ENCODE measurements around the gene PNP. TPM values are rescaled to one million over a fixed set of nuclear protein-coding genes. Genes with fewer than 3 reads are reported as not detected.
A peak's percentile ranks its signal among the peaks of the same experiment; 100 is the strongest.
"Not testable (repeated sequence)": the region's sequence is repeated elsewhere in the genome, so short reads cannot be mapped to it uniquely, and the experiment has no call there.

Gene PNP
- total and polyA plus RNA-seq, 10 donors = 36.0 to 93.1 (median 64.8) TPM

DNA sequence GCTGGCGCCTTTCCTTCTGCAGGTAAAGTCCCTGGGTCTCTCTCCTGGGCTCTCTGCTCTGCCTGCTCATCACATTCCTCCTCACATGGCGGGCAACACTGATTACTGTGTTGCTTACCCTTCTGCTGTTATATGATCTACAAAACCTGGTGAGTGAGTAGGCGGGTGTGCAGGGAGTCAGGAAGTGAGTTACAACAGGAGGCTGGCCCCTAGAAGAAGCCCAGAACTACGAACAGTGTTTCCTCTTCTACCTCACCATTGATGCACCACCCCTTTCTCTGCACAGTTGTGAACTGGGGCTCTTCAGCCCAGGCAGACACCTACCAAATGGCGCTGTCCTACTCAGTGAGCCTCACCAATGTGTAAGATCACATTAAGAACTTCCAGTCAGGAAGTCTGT is 28.3 kb upstream of the PNP start:
- Histone ChIP-seq H3K27ac (peak overlapping the region; percentile 15 to 76 (median 69)), H3K27me3 (replicated peaks in 1 of 7) (no peaks in the 10 kb centered on the region), H3K9me3 (no peaks in the 10 kb centered on the region), H3K36me3 (peaks cover 0 to 14% (median 5%) of the 10 kb centered on the region in 6 donors), H3K4me1 (peaks cover 15 to 59% (median 32%) of the 10 kb centered on the region in 6 donors), H3K4me3 (no peak overlapping the region)
- DNase-seq = no peak
- intact Hi-C loops (cut with DNase I; ENCODE audit: low total_unique reads) = no loop called here
- TF ChIP-seq, protein P1, sequence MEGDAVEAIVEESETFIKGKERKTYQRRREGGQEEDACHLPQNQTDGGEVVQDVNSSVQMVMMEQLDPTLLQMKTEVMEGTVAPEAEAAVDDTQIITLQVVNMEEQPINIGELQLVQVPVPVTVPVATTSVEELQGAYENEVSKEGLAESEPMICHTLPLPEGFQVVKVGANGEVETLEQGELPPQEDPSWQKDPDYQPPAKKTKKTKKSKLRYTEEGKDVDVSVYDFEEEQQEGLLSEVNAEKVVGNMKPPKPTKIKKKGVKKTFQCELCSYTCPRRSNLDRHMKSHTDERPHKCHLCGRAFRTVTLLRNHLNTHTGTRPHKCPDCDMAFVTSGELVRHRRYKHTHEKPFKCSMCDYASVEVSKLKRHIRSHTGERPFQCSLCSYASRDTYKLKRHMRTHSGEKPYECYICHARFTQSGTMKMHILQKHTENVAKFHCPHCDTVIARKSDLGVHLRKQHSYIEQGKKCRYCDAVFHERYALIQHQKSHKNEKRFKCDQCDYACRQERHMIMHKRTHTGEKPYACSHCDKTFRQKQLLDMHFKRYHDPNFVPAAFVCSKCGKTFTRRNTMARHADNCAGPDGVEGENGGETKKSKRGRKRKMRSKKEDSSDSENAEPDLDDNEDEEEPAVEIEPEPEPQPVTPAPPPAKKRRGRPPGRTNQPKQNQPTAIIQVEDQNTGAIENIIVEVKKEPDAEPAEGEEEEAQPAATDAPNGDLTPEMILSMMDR (IDR thresholded peaks at IDR 0.05 in 8 of 11, conservative IDR thresholded peaks at IDR 0.05 in 3 of 11) = no peak
- TF ChIP-seq POLR2AphosphoS5 (IDR thresholded peaks at IDR 0.05) = peak in 1 of 3 donors; percentile 28
- 30 to 43% (median 39%) methylated on average over 5 of the region's 5 CpGs for WGBS, 5 donors

DNA sequence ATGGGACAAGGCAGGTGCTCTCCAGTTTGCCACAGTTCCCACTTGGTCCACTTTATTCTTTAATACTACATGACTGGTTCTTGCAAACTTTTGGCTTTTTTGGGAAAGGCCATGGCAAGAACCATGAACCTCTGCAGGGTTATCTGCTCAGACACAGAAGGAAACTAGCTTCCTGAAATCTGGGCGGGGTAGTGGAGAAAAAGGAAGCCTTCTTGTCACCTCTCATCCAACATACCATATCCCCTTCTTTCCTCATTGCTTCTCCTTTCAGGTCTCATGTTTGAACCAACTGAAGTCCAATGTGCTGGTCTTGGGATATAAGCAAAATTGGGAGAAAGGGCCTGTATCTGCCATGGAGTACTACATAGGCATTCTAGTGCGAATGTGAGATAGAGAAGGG is 27.7 kb upstream of the PNP start:
- TF ChIP-seq POLR2AphosphoS5 (IDR thresholded peaks at IDR 0.05) (no peak), POLR2A (IDR thresholded peaks at IDR 0.05) (no peak)
- TF ChIP-seq, protein P1 (IDR thresholded peaks at IDR 0.05 in 8 of 11, conservative IDR thresholded peaks at IDR 0.05 in 3 of 11) = no peak
- H3K27ac ChIP-seq = peak overlapping the region; percentile 15 to 76 (median 69)
- 51 to 68% (median 63%) methylated on average over 2 of the region's 2 CpGs for WGBS, 5 donors

GRCh38 chr14:20443650-20444049 is 25.6 kb upstream of the PNP start:
- Histone ChIP-seq H3K4me1 (peaks cover 15 to 39% (median 23%) of the 10 kb centered on the region in 6 donors), H3K27ac (peak overlapping the region in 1 of 8 donors; percentile 4), H3K36me3 (peaks cover 0 to 42% (median 32%) of the 10 kb centered on the region in 6 donors)
- DNase-seq; H3K4me3 ChIP-seq; H3K9me3 ChIP-seq; H3K27me3 ChIP-seq (replicated peaks in 1 of 7); intact Hi-C loops (cut with DNase I; ENCODE audit: low total_unique reads): not testable (repeated sequence)
- WGBS, 5 donors = 59 to 95% (median 83%) methylated on average over 2 to 4 of the region's 4 CpGs

More for the DNA sequence above, 27.7 kb upstream of the PNP start:
- Histone ChIP-seq H3K4me3 (no peak overlapping the region), H3K27me3 (replicated peaks in 1 of 7) (no peaks in the 10 kb centered on the region), H3K9me3 (no peaks in the 10 kb centered on the region), H3K36me3 (peaks cover 0 to 20% (median 10%) of the 10 kb centered on the region in 6 donors), H3K4me1 (peaks cover 15 to 59% (median 32%) of the 10 kb centered on the region in 6 donors)
- DNase-seq = no peak
- intact Hi-C loops (cut with DNase I; ENCODE audit: low total_unique reads) = no loop called here

DNA sequence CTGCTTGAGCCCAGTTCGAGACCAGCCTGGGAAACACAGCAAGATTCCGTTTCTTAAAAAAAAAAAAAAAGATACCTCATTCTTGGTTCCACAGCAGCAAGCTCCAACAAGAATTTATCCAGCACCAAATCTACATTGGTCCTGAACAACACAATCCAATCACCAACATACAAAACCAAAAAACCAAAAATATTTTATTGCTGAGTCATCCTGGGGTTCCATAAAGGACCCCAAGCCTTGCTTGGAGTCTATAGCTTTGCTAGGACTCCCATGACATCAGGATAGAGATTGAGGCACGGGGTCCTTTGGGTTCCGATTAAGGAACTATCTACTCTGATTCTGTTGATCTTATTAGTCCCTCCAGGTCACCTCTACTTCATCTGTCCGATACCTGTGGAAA is 22.3 kb upstream of the PNP start:
- peaks cover under 1 to 74% (median 65%) of the 10 kb centered on the region in 6 donors for H3K36me3 ChIP-seq
- TF ChIP-seq POLR2A (IDR thresholded peaks at IDR 0.05) (no peak), POLR2AphosphoS5 (IDR thresholded peaks at IDR 0.05) (no peak)
- TF ChIP-seq, protein P1 (IDR thresholded peaks at IDR 0.05 in 8 of 11, conservative IDR thresholded peaks at IDR 0.05 in 3 of 11) = no peak

DNA sequence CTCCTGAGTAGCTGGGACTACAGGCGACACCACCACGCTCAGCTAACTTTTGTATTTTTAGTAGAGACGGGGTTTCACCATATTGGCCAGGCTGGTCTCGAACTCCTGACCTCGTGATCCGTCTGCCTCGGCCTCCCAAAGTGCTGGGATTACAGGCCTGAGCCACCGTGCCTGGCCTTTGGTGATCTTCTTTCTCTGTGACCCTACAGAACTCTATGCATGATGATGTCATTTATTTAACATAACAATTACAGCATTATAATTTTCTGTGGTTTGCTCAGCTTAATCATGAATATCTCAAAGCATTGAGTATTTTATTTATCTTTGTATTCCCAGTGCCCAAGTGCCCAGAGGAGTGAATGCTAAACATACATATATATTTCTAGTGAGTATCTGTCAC is 16.4 kb upstream of the PNP start:
- Histone ChIP-seq H3K27ac (peak overlapping the region in 1 of 8 donors; percentile 96), H3K36me3 (peaks cover 4 to 72% (median 63%) of the 10 kb centered on the region in 6 donors), H3K4me1 (peaks cover 29 to 52% (median 41%) of the 10 kb centered on the region in 6 donors)
- intact Hi-C loops (cut with DNase I; ENCODE audit: low total_unique reads); H3K27me3 ChIP-seq (replicated peaks in 1 of 7); H3K9me3 ChIP-seq; H3K4me3 ChIP-seq; DNase-seq: not testable (repeated sequence)
- WGBS, 5 donors = 90 to 96% (median 94%) methylated on average over 8 of the region's 8 CpGs

More for the DNA sequence above, 22.3 kb upstream of the PNP start:
- H3K4me1 ChIP-seq = peaks cover 0 to 9% (median 4%) of the 10 kb centered on the region in 6 donors
- no peak for DNase-seq
- H3K27ac ChIP-seq = peak overlapping the region in 2 of 8 donors; percentile 22 to 25
- no peaks in the 10 kb centered on the region for H3K9me3 ChIP-seq
- no peaks in the 10 kb centered on the region for H3K27me3 ChIP-seq (replicated peaks in 1 of 7)
- no peak overlapping the region for H3K4me3 ChIP-seq
- intact Hi-C loops (cut with DNase I; ENCODE audit: low total_unique reads) = no loop called here
- 97 to 98% (median 98%) methylated on average over 5 of the region's 5 CpGs for WGBS, 5 donors

Data from spleen (tissue), 11 donors.